GM12878 (cell line): Measurements from ENCODE around the gene LDB3. TPM values are rescaled to one million over a fixed set of nuclear protein-coding genes. Genes with fewer than 3 reads are reported as not detected.

ENCODE experiments used
- ATAC-seq: fragments of 200-7000 bp; cut with Tn5 transposase; 3 replicates; pipeline ENCODE4 v1.9.1; 2020; ENCODE audit warnings: mild to moderate bottlenecking, moderate library complexity
- BruUV-seq: library from RNA; stranded (reverse); fragments of 400-500 nt; replicated peaks from 2 replicates; lab custom pipeline; 2021; lab: Mats Ljungman, UMichigan
- CTCF ChIA-PET: fragments of 300-600 bp; sonication (Branson Sonifier 250); formaldehyde crosslinking; extraction: SDS; loops from one replicate; lab custom pipeline; 2021; ENCODE audit warnings: inconsistent platforms; lab: Yijun Ruan, JAX
- POLR2A ChIA-PET: fragments of 350-600 bp; formaldehyde crosslinking; extraction: SDS; loops from one replicate; lab custom pipeline; 2021; ENCODE audit warnings: inconsistent platforms; lab: Charles Lee
- RAD21 ChIA-PET: fragments of 300-600 bp; sonication (Branson Sonifier 250); formaldehyde crosslinking; loops from one replicate; lab custom pipeline; 2023; ENCODE audit warnings: antibody characterized with exemption; ENCODE audit not compliant: unreplicated experiment; lab: Charles Lee
- SMC1A ChIA-PET: fragments of 300-600 bp; sonication (Branson Sonifier 250); formaldehyde crosslinking; loops from one replicate; lab custom pipeline; 2023; ENCODE audit not compliant: unreplicated experiment, uncharacterized antibody; lab: Charles Lee
- DNase-seq: peaks from one replicate; pipeline ENCODE4 v3.0.0-alpha.2; 2011; ENCODE audit warnings: low read depth, low spot score
- FAIRE-seq: peaks from 3 replicates; lab custom pipeline; 2011; peaks lifted over from hg19 to GRCh38; lab: Jason Lieb, UNC
- H2AFZ ChIP-seq: 2 replicates; pipeline ENCODE4 v1.6.0; 2011; ENCODE audit warnings: low read depth, low read length, control low read depth; ENCODE audit not compliant: control insufficient read depth
- H3K27ac ChIP-seq: 2 replicates; pipeline ENCODE4 v1.5.1; 2011; ENCODE audit warnings: control low read depth; ENCODE audit not compliant: control insufficient read depth, insufficient read depth
- H3K27me3 ChIP-seq, 2 experiments: replicated peaks in 1 of 2; 2 replicates each; pipeline versions ENCODE4 v1.6.0 to v1.6.1; 2011; ENCODE audit warnings: low read length in 1 of 2; ENCODE audit not compliant: control insufficient read depth in 2 of 2, insufficient read depth in 2 of 2
- H3K36me3 ChIP-seq, 2 experiments: 2 replicates each; pipeline ENCODE4 v1.5.1; 2011; ENCODE audit warnings: low read length in 1 of 2; ENCODE audit not compliant: control insufficient read depth in 2 of 2, insufficient read depth in 2 of 2
- H3K4me1 ChIP-seq: 2 replicates; pipeline ENCODE4 v1.6.1; 2011; ENCODE audit warnings: mild to moderate bottlenecking, low read length, moderate library complexity, mixed read lengths; ENCODE audit not compliant: control insufficient read depth, insufficient read depth
- H3K4me2 ChIP-seq: 2 replicates; pipeline ENCODE4 v1.6.0; 2011; ENCODE audit warnings: control low read depth; ENCODE audit not compliant: control insufficient read depth, insufficient read depth
- H3K4me3 ChIP-seq: fragments of 200-600 bp; sonication (generic); 2 replicates; pipeline ENCODE4 v1.5.1; 2016
- H3K79me2 ChIP-seq: 2 replicates; pipeline ENCODE4 v1.6.0; 2011; ENCODE audit warnings: low read length; ENCODE audit not compliant: control insufficient read depth, insufficient read depth
- H3K9ac ChIP-seq: 2 replicates; pipeline ENCODE4 v1.8.0; 2011; ENCODE audit warnings: low read length, control low read depth, mixed read lengths; ENCODE audit not compliant: control insufficient read depth, insufficient read depth
- H3K9me3 ChIP-seq: replicated peaks from 3 replicates; pipeline ENCODE4 v1.5.1; 2011; ENCODE audit warnings: mild to moderate bottlenecking, low read length; ENCODE audit not compliant: control insufficient read depth, insufficient read depth
- H4K20me1 ChIP-seq: 2 replicates; pipeline ENCODE4 v1.6.0; 2011; ENCODE audit not compliant: control insufficient read depth, insufficient read depth
- CEBPZ ChIP-seq: fragments of 150-350 bp; IDR thresholded peaks from 2 replicates; pipeline ENCODE4 v1.6.1; 2016; ENCODE audit warnings: low read depth, low read length
- E2F4 ChIP-seq: IDR thresholded peaks from 2 replicates; pipeline ENCODE4 v1.6.1; 2012; ENCODE audit warnings: low read depth, low read length, improper control_type of control experiment
- HDAC2 ChIP-seq: fragments of 200-600 bp; sonication (generic); IDR thresholded peaks from 2 replicates; pipeline ENCODE4 v1.6.1; 2017
- PML ChIP-seq: IDR thresholded peaks from 2 replicates; pipeline ENCODE4 v1.6.1; 2012; ENCODE audit warnings: low read length, inconsistent platforms
- SPI1 ChIP-seq: IDR thresholded peaks from 2 replicates; pipeline ENCODE4 v1.6.1; 2011; ENCODE audit warnings: low read depth, mild to moderate bottlenecking, low read length, moderate library complexity, borderline replicate concordance; ENCODE audit not compliant: insufficient read depth
- ZNF274 ChIP-seq: IDR thresholded peaks from one replicate; pipeline ENCODE4 v1.8.0; 2011; ENCODE audit not compliant: insufficient read length, insufficient read depth
- WGBS: methylation state at CpG from one replicate; pipeline ENCODE4 v1.1.6; 2016; ENCODE audit warnings: low lambda C conversion rate; ENCODE audit not compliant: insufficient replicate concordance, insufficient coverage; ENCODE audit errors: missing lambda C conversion rate; 5-methylcytosine and 5-hydroxymethylcytosine counted together
- in situ Hi-C: fragments of 300-500 bp; cut with MboI; formaldehyde crosslinking; loops from 9 replicates; pipeline ENCODE4 v1.14.3; 2018; ENCODE audit warnings: mixed read lengths
- intact Hi-C: fragments of 100-400 bp; cut with micrococcal nuclease; formaldehyde crosslinking; loops from one replicate; pipeline ENCODE4 v1.14.2; 2022; ENCODE audit not compliant: unreplicated experiment
- polyA plus RNA-seq, 11 experiments: library from polyadenylated mRNA; depleted of rRNA in 4 of 11; unstranded in 6 of 11; stranded (reverse) in 5 of 11; fragments of >200 nt; fragmentation: Nextera tagmentation in 4 of 11; fragmentation: Illumina TruSeq in 1 of 11; extraction: Ambion mirVana in 4 of 11; extraction: Trizol in 1 of 11; gene quantifications; 1 replicate in 1 of 11; 2 replicates in 10 of 11; pipeline versions ENCODE4 v1.2.1 to v1.2.3, GENCODE V29; 2011 to 2016; ENCODE audit warnings: inconsistent platforms in 2 of 11, missing spikeins in 2 of 11, low read depth in 1 of 11
- total RNA-seq, 4 experiments: library from RNA; depleted of rRNA in 3 of 4; stranded (reverse); fragments of >200 nt in 3 of 4; fragmentation: Illumina TruSeq in 1 of 4; extraction: Trizol in 1 of 4; gene quantifications; 2 replicates each; pipeline versions ENCODE4 v1.2.1 to v1.2.3, GENCODE V29; 2013 to 2021

Gene LDB3
- total and polyA plus RNA-seq, 10 of the 15 experiments (the other 5 are each of a cell fraction or from before 2014, with no cell fraction given) = 0.02 to 0.07 (median 0.04) TPM; not detected in 1

- TF ChIP-seq SPI1 (no peak), E2F4 (no peak), ZNF274 (no peak), HDAC2 (no peak)
Observed at GRCh38 chr10:86721232-86721631, 52.9 kb downstream of the LDB3 start (continued).

DNA sequence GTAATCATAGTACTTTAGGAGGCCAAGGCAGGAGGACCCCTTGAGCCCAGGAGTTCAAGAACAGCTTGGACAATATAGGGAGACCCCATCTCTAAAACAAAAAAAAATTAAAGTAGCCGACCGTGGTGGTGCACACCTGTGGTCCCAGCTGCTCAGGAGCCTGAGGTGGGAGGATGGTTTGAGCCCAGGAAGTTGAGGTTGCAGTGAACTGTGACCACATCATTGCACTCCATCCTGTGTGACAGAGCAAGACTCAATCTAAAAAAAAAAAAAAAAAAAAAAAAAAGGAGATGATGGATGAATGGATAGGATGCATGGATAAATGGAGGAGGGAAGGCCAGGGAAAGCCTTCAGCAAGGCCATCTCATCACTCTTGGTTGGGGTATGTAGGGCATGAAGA, 54.7 kb downstream of the LDB3 start:
- Histone ChIP-seq H3K27ac (no peak overlapping the region), H4K20me1 (no peaks in the 10 kb centered on the region), H3K27me3 (no peaks in the 10 kb centered on the region), H3K4me3 (no peak overlapping the region), H3K9me3 (no peaks in the 10 kb centered on the region), H3K4me1 (no peaks in the 10 kb centered on the region; the same call in 1 of the 2 replicates)
- RAD21 ChIA-PET = no interaction called here
- BruUV-seq = no TSS peak
- ATAC-seq = no peak
- POLR2A ChIA-PET = no interaction called here
- WGBS = 27% methylated on average over 2 of the region's 2 CpGs
- TF ChIP-seq PML (no peak), CEBPZ (no peak)
- TF ChIP-seq, all 136 proteins: peak for 0
- intact Hi-C loops (no loop called here), in situ Hi-C loops (no loop called here)
- Histone ChIP-seq H3K4me2 (no peak overlapping the region), H3K79me2 (no peaks in the 10 kb centered on the region), H3K9ac (no peak overlapping the region), H2AFZ (no peak overlapping the region), H3K36me3 (no peaks in the 10 kb centered on the region)
- ChIA-PET SMC1A (interaction anchor here (0.6 kb wide), 1 partner anchor 145 kb away, joined by 3 read pairs; no protein-coding TSS in a partner anchor), CTCF (interaction anchor here (1.4 kb wide), 1 partner anchor 29 kb away, joined by 4 read pairs; no protein-coding TSS in a partner anchor)
- FAIRE-seq = no peak
- no peak for DNase-seq
